ENCODE results near the gene CCDC63.

CCDC63 gene

DNA sequence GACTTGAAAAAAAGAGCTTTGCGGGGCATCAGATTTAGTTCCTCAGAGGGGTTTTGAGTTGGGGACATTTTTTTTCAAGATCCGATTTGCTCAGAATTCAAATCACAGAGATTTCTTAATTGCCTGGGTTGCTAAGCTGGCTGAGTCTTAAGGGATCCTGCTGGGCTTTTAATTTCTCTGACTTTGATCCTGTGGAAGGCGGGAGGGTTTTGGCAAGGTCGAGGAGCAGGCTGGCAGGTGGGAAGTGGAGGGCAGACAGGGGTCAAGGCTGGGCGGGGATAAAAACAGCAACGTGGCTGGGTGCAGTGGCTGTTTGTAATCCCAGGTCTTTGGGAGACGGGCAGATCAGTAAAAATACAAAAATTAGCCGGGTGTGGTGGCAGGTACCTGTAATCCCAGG, 33.5 kb upstream of the CCDC63 start:
- Histone ChIP-seq H3K36me3 (ENCODE audit: control insufficient read depth in 4 of 4, insufficient read depth in 4 of 4, low read length in 3 of 4) (no peaks in the 10 kb centered on the region), H3K4me3 (ENCODE audit: control insufficient read depth in 1 of 7, extremely low read depth in 1 of 7, insufficient read depth in 4 of 7, low read depth in 2 of 7, low read length in 6 of 7) (no peak overlapping the region), H3K27ac (ENCODE audit: insufficient read depth in 1 of 2, low read depth in 1 of 2, low read length in 2 of 2, poor library complexity in 1 of 2, severe bottlenecking in 2 of 2) (no peak overlapping the region), H3K27me3 (replicated peaks in 2 of 5; ENCODE audit: control insufficient read depth in 4 of 5, insufficient read depth in 5 of 5, low read length in 4 of 5) (peaks cover 0 to 8% (median 0%) of the 10 kb centered on the region in 5 experiments), H3K9me3 (ENCODE audit: control extremely low read depth in 1 of 5, control insufficient read depth in 4 of 5, insufficient read depth in 2 of 5, low read depth in 1 of 5, low read length in 4 of 5) (no peaks in the 10 kb centered on the region), H3K4me1 (ENCODE audit: control extremely low read depth in 1 of 4, control insufficient read depth in 4 of 4, insufficient read depth in 4 of 4, low read length in 3 of 4) (no peaks in the 10 kb centered on the region)
- ChIA-PET POLR2A (interaction anchor here (0.6 kb wide), 1 partner anchor 21 kb away, joined by 5 read pairs; no protein-coding TSS in a partner anchor), CTCF (interaction anchor here (1.1 kb wide), 1 partner anchor 9 kb away, joined by 4 read pairs; no protein-coding TSS in a partner anchor)
- no peak for DNase-seq
- 73% methylated on average over 5 of the region's 8 CpGs for WGBS (ENCODE audit: insufficient coverage)

DNA sequence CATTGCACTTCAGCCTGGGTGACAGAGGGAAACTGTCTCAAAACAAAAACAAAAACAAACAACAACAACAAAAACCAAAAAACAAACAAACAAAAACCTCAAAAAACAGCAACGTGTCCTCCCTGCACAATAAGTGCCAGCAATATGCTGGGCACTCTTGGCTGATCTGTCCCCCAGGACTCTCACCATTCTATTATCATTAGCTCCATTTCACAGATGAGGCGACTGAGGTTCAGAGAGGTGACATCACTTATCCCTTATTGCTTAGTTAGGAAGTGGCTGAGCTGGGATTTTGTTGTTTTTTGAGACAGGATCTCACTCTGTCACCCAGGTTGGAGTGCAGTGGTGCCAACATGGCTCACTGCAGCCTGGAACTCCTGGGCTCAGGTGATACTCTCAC, 33.0 kb upstream of the CCDC63 start:
- peaks cover 0 to 8% (median 0%) of the 10 kb centered on the region in 5 experiments for H3K27me3 ChIP-seq (replicated peaks in 2 of 5; ENCODE audit: control insufficient read depth in 4 of 5, insufficient read depth in 5 of 5, low read length in 4 of 5)
- 83% methylated on average over 1 of the region's 2 CpGs for WGBS (ENCODE audit: insufficient coverage)
- DNase-seq = no peak
- CTCF ChIA-PET = interaction anchor here (1.1 to 2.5 kb wide), 2 partner anchors 9 to 14 kb away, joined by 4 to 6 read pairs; no protein-coding TSS in a partner anchor
- no peaks in the 10 kb centered on the region for H3K9me3 ChIP-seq (ENCODE audit: control extremely low read depth in 1 of 5, control insufficient read depth in 4 of 5, insufficient read depth in 2 of 5, low read depth in 1 of 5, low read length in 4 of 5)
- H3K27ac ChIP-seq (ENCODE audit: insufficient read depth in 1 of 2, low read depth in 1 of 2, low read length in 2 of 2, poor library complexity in 1 of 2, severe bottlenecking in 2 of 2) = no peak overlapping the region
- no peaks in the 10 kb centered on the region for H3K36me3 ChIP-seq (ENCODE audit: control insufficient read depth in 4 of 4, insufficient read depth in 4 of 4, low read length in 3 of 4)
- H3K4me1 ChIP-seq (ENCODE audit: control extremely low read depth in 1 of 4, control insufficient read depth in 4 of 4, insufficient read depth in 4 of 4, low read length in 3 of 4) = no peaks in the 10 kb centered on the region
- POLR2A ChIA-PET = no interaction called here
- H3K4me3 ChIP-seq (ENCODE audit: control insufficient read depth in 1 of 7, extremely low read depth in 1 of 7, insufficient read depth in 4 of 7, low read depth in 2 of 7, low read length in 6 of 7) = no peak overlapping the region

DNA sequence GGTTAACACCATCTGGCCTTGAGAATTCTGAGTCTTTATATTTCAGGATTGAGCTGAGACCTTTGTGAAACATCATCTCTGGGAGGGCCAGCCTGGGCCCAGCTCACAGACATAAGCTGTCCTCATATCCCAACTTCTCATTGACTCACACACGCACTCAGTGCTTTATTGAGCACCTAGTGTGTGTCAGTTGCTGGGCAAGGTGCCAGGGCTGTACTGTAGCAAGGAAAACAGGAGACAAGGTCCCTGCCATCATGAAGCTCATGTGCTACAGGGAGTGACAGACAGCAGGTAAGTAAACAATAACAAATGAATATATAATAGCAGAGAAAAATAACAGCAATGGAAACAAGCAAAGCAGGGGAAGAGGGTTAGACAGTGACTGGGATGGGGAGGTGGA, 30.5 kb upstream of the CCDC63 start:
- no peak for DNase-seq

DNA sequence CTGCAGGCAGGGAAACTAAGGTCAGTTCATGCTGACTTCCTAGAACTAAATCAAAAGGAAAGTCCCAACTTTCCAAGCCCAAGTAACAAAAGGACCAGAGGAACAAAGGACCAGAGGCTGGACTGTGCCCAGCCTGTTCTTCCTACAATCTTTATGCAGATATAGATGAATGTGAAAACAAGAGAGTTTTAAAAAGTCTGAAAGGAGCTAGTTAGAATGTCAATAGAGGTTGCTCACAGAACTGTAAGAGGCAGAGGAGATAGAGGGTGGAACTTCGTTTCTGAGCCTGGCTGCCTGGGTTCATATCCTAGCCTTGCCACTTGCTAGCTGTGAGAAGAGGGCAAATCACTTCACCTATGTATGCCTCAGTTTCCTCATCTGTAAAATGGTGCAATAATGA, 30.0 kb upstream of the CCDC63 start:
- Histone ChIP-seq H3K9me3 (ENCODE audit: control extremely low read depth in 1 of 5, control insufficient read depth in 4 of 5, insufficient read depth in 2 of 5, low read depth in 1 of 5, low read length in 4 of 5) (no peaks in the 10 kb centered on the region), H3K36me3 (ENCODE audit: control insufficient read depth in 4 of 4, insufficient read depth in 4 of 4, low read length in 3 of 4) (no peaks in the 10 kb centered on the region), H3K4me1 (ENCODE audit: control extremely low read depth in 1 of 4, control insufficient read depth in 4 of 4, insufficient read depth in 4 of 4, low read length in 3 of 4) (no peaks in the 10 kb centered on the region), H3K27ac (ENCODE audit: insufficient read depth in 1 of 2, low read depth in 1 of 2, low read length in 2 of 2, poor library complexity in 1 of 2, severe bottlenecking in 2 of 2) (no peak overlapping the region), H3K27me3 (replicated peaks in 2 of 5; ENCODE audit: control insufficient read depth in 4 of 5, insufficient read depth in 5 of 5, low read length in 4 of 5) (peaks cover 0 to 5% (median 0%) of the 10 kb centered on the region in 5 experiments), H3K4me3 (ENCODE audit: control insufficient read depth in 1 of 7, extremely low read depth in 1 of 7, insufficient read depth in 4 of 7, low read depth in 2 of 7, low read length in 6 of 7) (no peak overlapping the region)
- DNase-seq = no peak
- POLR2A ChIA-PET = no interaction called here
- CTCF ChIA-PET = interaction anchor here (1.0 to 1.1 kb wide), 2 partner anchors 45 to 71 kb away, joined by 3 read pairs; no protein-coding TSS in a partner anchor
- 100% methylated on average over 1 of the region's 1 CpG for WGBS (ENCODE audit: insufficient coverage)

More for the DNA sequence above, 30.5 kb upstream of the CCDC63 start:
- ChIA-PET POLR2A (no interaction called here), CTCF (interaction anchor here (1.0 to 2.5 kb wide), 2 partner anchors 11 to 72 kb away, joined by 3 to 6 read pairs; no protein-coding TSS in a partner anchor)
- Histone ChIP-seq H3K4me3 (ENCODE audit: control insufficient read depth in 1 of 7, extremely low read depth in 1 of 7, insufficient read depth in 4 of 7, low read depth in 2 of 7, low read length in 6 of 7) (no peak overlapping the region), H3K9me3 (ENCODE audit: control extremely low read depth in 1 of 5, control insufficient read depth in 4 of 5, insufficient read depth in 2 of 5, low read depth in 1 of 5, low read length in 4 of 5) (no peaks in the 10 kb centered on the region), H3K27me3 (replicated peaks in 2 of 5; ENCODE audit: control insufficient read depth in 4 of 5, insufficient read depth in 5 of 5, low read length in 4 of 5) (peaks cover 0 to 8% (median 0%) of the 10 kb centered on the region in 5 experiments), H3K36me3 (ENCODE audit: control insufficient read depth in 4 of 4, insufficient read depth in 4 of 4, low read length in 3 of 4) (no peaks in the 10 kb centered on the region), H3K4me1 (ENCODE audit: control extremely low read depth in 1 of 4, control insufficient read depth in 4 of 4, insufficient read depth in 4 of 4, low read length in 3 of 4) (no peaks in the 10 kb centered on the region), H3K27ac (ENCODE audit: insufficient read depth in 1 of 2, low read depth in 1 of 2, low read length in 2 of 2, poor library complexity in 1 of 2, severe bottlenecking in 2 of 2) (no peak overlapping the region)
- WGBS (ENCODE audit: insufficient coverage) = 100% methylated on average over 1 of the region's 1 CpG

DNA sequence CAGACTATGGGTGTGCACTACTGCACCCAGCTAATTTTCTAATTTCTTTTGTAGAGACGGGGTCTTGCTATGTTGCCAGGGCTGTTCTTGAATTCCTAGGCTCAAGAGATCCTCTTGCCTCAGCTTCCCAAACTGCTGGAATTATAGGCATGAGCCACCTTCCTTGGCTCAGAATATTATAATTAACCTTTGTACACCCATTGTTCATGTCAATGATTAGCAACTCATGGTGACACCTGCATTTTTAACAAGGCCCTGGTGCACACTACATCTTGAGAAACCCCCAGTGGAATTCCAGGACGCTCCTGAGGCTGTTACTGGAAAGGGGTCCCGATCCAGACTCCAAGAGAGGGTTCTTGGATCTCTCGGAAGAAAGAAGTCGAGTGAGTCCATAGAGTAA, 28.3 kb upstream of the CCDC63 start:
- no peaks in the 10 kb centered on the region for H3K27me3 ChIP-seq (replicated peaks in 2 of 5; ENCODE audit: control insufficient read depth in 4 of 5, insufficient read depth in 5 of 5, low read length in 4 of 5)
- H3K4me3 ChIP-seq (ENCODE audit: control insufficient read depth in 1 of 7, extremely low read depth in 1 of 7, insufficient read depth in 4 of 7, low read depth in 2 of 7, low read length in 6 of 7) = no peak overlapping the region
- H3K36me3 ChIP-seq (ENCODE audit: control insufficient read depth in 4 of 4, insufficient read depth in 4 of 4, low read length in 3 of 4) = no peaks in the 10 kb centered on the region
- H3K9me3 ChIP-seq (ENCODE audit: control extremely low read depth in 1 of 5, control insufficient read depth in 4 of 5, insufficient read depth in 2 of 5, low read depth in 1 of 5, low read length in 4 of 5) = no peaks in the 10 kb centered on the region
- CTCF ChIA-PET = interaction anchor here (0.6 kb wide), 1 partner anchor 152 kb away, joined by 3 read pairs; no protein-coding TSS in a partner anchor
- 95% methylated on average over 5 of the region's 5 CpGs for WGBS (ENCODE audit: insufficient coverage)
- DNase-seq = no peak
- POLR2A ChIA-PET = no interaction called here
- no peaks in the 10 kb centered on the region for H3K4me1 ChIP-seq (ENCODE audit: control extremely low read depth in 1 of 4, control insufficient read depth in 4 of 4, insufficient read depth in 4 of 4, low read length in 3 of 4)
- H3K27ac ChIP-seq (ENCODE audit: insufficient read depth in 1 of 2, low read depth in 1 of 2, low read length in 2 of 2, poor library complexity in 1 of 2, severe bottlenecking in 2 of 2) = no peak overlapping the region

DNA sequence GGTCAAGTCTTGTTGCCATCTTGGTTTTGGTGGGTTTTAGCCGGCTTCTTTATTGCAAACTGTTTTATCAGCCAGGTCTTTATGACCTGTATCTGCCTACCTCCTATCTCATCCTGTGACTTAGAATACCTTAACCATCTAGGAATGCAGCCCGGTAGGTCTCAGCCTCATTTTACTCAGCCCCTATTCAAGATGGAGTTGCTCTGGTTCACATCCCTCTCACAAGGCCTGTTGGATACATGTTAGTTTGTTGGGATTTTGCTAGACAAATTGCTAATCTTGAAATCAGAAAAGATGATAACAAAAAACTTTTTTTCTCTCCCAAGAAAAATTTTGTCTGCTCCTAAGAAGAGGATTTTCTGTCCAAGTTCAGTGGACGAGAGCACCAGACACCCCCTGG, 27.6 kb upstream of the CCDC63 start:
- no peak for DNase-seq
- Histone ChIP-seq H3K27me3 (replicated peaks in 2 of 5; ENCODE audit: control insufficient read depth in 4 of 5, insufficient read depth in 5 of 5, low read length in 4 of 5) (no peaks in the 10 kb centered on the region), H3K4me3 (ENCODE audit: control insufficient read depth in 1 of 7, extremely low read depth in 1 of 7, insufficient read depth in 4 of 7, low read depth in 2 of 7, low read length in 6 of 7) (no peak overlapping the region), H3K4me1 (ENCODE audit: control extremely low read depth in 1 of 4, control insufficient read depth in 4 of 4, insufficient read depth in 4 of 4, low read length in 3 of 4) (no peaks in the 10 kb centered on the region), H3K9me3 (ENCODE audit: control extremely low read depth in 1 of 5, control insufficient read depth in 4 of 5, insufficient read depth in 2 of 5, low read depth in 1 of 5, low read length in 4 of 5) (no peaks in the 10 kb centered on the region), H3K36me3 (ENCODE audit: control insufficient read depth in 4 of 4, insufficient read depth in 4 of 4, low read length in 3 of 4) (no peaks in the 10 kb centered on the region), H3K27ac (ENCODE audit: insufficient read depth in 1 of 2, low read depth in 1 of 2, low read length in 2 of 2, poor library complexity in 1 of 2, severe bottlenecking in 2 of 2) (no peak overlapping the region)
- CTCF ChIA-PET = no interaction called here
- WGBS (ENCODE audit: insufficient coverage) = 90% methylated on average over 2 of the region's 3 CpGs
- POLR2A ChIA-PET = no interaction called here

DNA sequence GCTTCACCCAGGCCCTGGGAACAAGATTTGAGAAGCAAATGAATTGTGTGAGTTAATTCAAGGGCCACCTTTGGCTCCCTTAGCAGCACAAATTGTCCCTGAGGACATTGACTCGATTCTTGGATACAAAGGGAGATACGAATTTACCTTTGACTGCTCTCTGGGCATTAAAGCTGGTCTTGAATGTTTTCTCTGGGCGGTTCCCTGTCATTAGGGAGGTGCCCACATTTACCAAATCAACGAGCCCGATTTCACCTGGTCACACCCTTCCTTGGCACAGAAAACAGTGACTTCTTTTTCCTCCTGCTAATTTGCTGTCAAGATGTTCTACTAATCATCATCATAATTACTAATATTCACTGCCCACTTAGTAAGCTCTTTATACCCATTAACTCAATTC, 27.1 kb upstream of the CCDC63 start:
- POLR2A ChIA-PET = interaction anchor here (0.6 kb wide), 1 partner anchor 44 kb away, joined by 4 read pairs; no protein-coding TSS in a partner anchor
- 88% methylated on average over 5 of the region's 5 CpGs for WGBS (ENCODE audit: insufficient coverage)

More for the DNA sequence above, 27.1 kb upstream of the CCDC63 start:
- H3K4me3 ChIP-seq (ENCODE audit: control insufficient read depth in 1 of 7, extremely low read depth in 1 of 7, insufficient read depth in 4 of 7, low read depth in 2 of 7, low read length in 6 of 7) = no peak overlapping the region
- H3K27ac ChIP-seq (ENCODE audit: insufficient read depth in 1 of 2, low read depth in 1 of 2, low read length in 2 of 2, poor library complexity in 1 of 2, severe bottlenecking in 2 of 2) = no peak overlapping the region
- CTCF ChIA-PET = no interaction called here
- no peaks in the 10 kb centered on the region for H3K27me3 ChIP-seq (replicated peaks in 2 of 5; ENCODE audit: control insufficient read depth in 4 of 5, insufficient read depth in 5 of 5, low read length in 4 of 5)
- no peaks in the 10 kb centered on the region for H3K36me3 ChIP-seq (ENCODE audit: control insufficient read depth in 4 of 4, insufficient read depth in 4 of 4, low read length in 3 of 4)
- H3K9me3 ChIP-seq (ENCODE audit: control extremely low read depth in 1 of 5, control insufficient read depth in 4 of 5, insufficient read depth in 2 of 5, low read depth in 1 of 5, low read length in 4 of 5) = no peaks in the 10 kb centered on the region
- no peaks in the 10 kb centered on the region for H3K4me1 ChIP-seq (ENCODE audit: control extremely low read depth in 1 of 4, control insufficient read depth in 4 of 4, insufficient read depth in 4 of 4, low read length in 3 of 4)
- DNase-seq = no peak
